Suprapubic skin (tissue), 4 donors: Measurements from ENCODE around the gene CASK.

Experiments
- CTCF ChIP-seq, 2 donors: fragments of 200-600 bp in 1 of 2; fragments of 450-650 bp in 1 of 2; sonication (generic) in 1 of 2; IDR thresholded peaks; one replicate each; pipeline ENCODE4 v1.5.1; 2016 to 2019; ENCODE audit warnings: antibody characterized with exemption in 2 of 2, mild to moderate bottlenecking in 1 of 2, moderate library complexity in 1 of 2
- POLR2A ChIP-seq, 2 donors: fragments of 450-650 bp; IDR thresholded peaks; one replicate each; pipeline ENCODE4 v1.6.1; 2017; ENCODE audit warnings: antibody characterized with exemption in 2 of 2, mild to moderate bottlenecking in 2 of 2, moderate library complexity in 2 of 2
- POLR2AphosphoS5 ChIP-seq, 3 donors: sonication (generic); formaldehyde crosslinking; IDR thresholded peaks; one replicate each; pipeline ENCODE4 v1.6.1; 2017; ENCODE audit warnings: antibody characterized with exemption in 3 of 3

DNA sequence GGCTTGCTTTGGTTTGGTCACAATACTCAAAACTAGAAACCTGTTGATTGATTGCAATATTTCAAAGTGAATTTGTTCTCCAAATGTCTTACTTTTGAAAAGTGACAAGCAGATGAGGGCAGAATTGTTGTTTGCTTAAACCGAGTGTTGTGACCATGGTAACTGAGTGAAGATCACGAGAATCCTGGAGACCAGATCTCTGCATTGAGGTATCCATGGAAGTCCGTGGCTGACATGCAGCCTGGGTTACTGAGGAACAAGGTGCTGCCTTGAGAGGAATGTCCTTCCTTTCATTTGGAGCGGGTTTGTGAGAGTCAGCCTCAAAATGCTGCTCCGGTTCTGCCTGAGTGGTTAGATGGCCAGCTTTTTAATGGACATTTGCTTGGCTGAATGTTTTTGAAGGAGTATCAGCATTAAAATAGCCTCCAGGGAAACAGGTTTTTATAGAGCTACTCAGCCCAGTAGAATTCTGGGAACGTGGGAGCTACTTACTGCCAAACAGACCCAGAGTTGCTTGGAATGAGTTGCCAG lies 444.9 kb downstream of the CASK start:
- TF ChIP-seq POLR2A (IDR thresholded peaks at IDR 0.05) (no peak), CTCF (IDR thresholded peaks at IDR 0.05) (no peak), POLR2AphosphoS5 (IDR thresholded peaks at IDR 0.05) (no peak)
